HepG2 (cell line): ENCODE results near the gene FAM3B. TPM values are rescaled to one million over a fixed set of nuclear protein-coding genes. Genes with fewer than 3 reads are reported as not detected.

Source experiments
- HOXA3 ChIP-seq: sonication (generic); formaldehyde crosslinking; IDR thresholded peaks from 2 replicates; pipeline ENCODE4 v1.5.0; 2020; ENCODE audit warnings: missing genetic modification reagents
- KAT8 ChIP-seq: IDR thresholded peaks from 2 replicates; pipeline ENCODE4 v1.6.1; 2016; ENCODE audit warnings: missing genetic modification reagents, missing compliant biosample characterization
- KDM1A ChIP-seq: IDR thresholded peaks from 2 replicates; pipeline ENCODE4 v1.6.1; 2016; ENCODE audit warnings: missing compliant biosample characterization
- MYNN ChIP-seq: sonication (generic); formaldehyde crosslinking; IDR thresholded peaks from 2 replicates; pipeline ENCODE4 v1.4.0; 2020; ENCODE audit warnings: mild to moderate bottlenecking, low read depth, missing genetic modification reagents
- POGZ ChIP-seq: sonication (generic); formaldehyde crosslinking; IDR thresholded peaks from 2 replicates; pipeline ENCODE4 v1.4.0; 2020; ENCODE audit warnings: mild to moderate bottlenecking, missing genetic modification reagents
- RFX5 ChIP-seq: IDR thresholded peaks from 2 replicates; pipeline ENCODE4 v1.6.1; 2011; ENCODE audit warnings: low read depth, low read length, improper control_type of control experiment
- SAP130 ChIP-seq: IDR thresholded peaks from 2 replicates; pipeline ENCODE4 v1.6.1; 2016; ENCODE audit warnings: low read depth
- SNAI1 ChIP-seq: sonication (generic); formaldehyde crosslinking; IDR thresholded peaks from 2 replicates; pipeline ENCODE4 v1.5.0; 2020; ENCODE audit warnings: mild to moderate bottlenecking, missing genetic modification reagents, borderline replicate concordance
- SRSF9 ChIP-seq: fragments of 200-400 bp; formaldehyde crosslinking; IDR thresholded peaks from 2 replicates; pipeline ENCODE4 v1.6.1; 2018; ENCODE audit warnings: borderline replicate concordance, mild to moderate bottlenecking, low read depth, low read length; ENCODE audit not compliant: insufficient read depth, poor library complexity, severe bottlenecking
- TAF15 ChIP-seq: fragments of 200-400 bp; formaldehyde crosslinking; IDR thresholded peaks from one replicate; pipeline ENCODE4 v1.6.1; 2018; ENCODE audit warnings: mild to moderate bottlenecking, low read depth, low read length; ENCODE audit not compliant: poor library complexity, severe bottlenecking
- TRIM24 ChIP-seq: sonication (generic); formaldehyde crosslinking; IDR thresholded peaks from 2 replicates; pipeline ENCODE4 v1.8.0; 2022; ENCODE audit warnings: mild to moderate bottlenecking, missing genetic modification reagents
- ZBTB8A ChIP-seq: sonication (generic); formaldehyde crosslinking; IDR thresholded peaks from 2 replicates; pipeline ENCODE4 v1.4.0; 2020; ENCODE audit warnings: mild to moderate bottlenecking, low read depth, missing genetic modification reagents, borderline replicate concordance
- ZFYVE20 ChIP-seq: sonication (generic); formaldehyde crosslinking; IDR thresholded peaks from 2 replicates; pipeline ENCODE4 v1.8.0; 2023; ENCODE audit warnings: low read depth, mild to moderate bottlenecking, moderate library complexity, missing genetic modification reagents, borderline replicate concordance
- ZNF367 ChIP-seq: sonication (generic); formaldehyde crosslinking; IDR thresholded peaks from 2 replicates; pipeline ENCODE4 v1.4.0; 2020; ENCODE audit warnings: missing genetic modification reagents, borderline replicate concordance
- ZNF598 ChIP-seq: sonication (generic); formaldehyde crosslinking; IDR thresholded peaks from 2 replicates; pipeline ENCODE4 v1.5.1; 2020; ENCODE audit warnings: mild to moderate bottlenecking, missing genetic modification reagents, borderline replicate concordance
- ZNF678 ChIP-seq: sonication (generic); formaldehyde crosslinking; IDR thresholded peaks from 2 replicates; pipeline ENCODE4 v1.4.0; 2020; ENCODE audit warnings: mild to moderate bottlenecking, missing genetic modification reagents
- polyA plus RNA-seq, 8 experiments: library from polyadenylated mRNA; depleted of rRNA in 3 of 8; stranded (reverse) in 7 of 8; unstranded in 1 of 8; fragments of >200 nt; fragmentation: Illumina TruSeq in 4 of 8; extraction: Trizol in 4 of 8; gene quantifications; 2 replicates each; pipeline versions ENCODE4 v1.2.1 to v1.2.3, GENCODE V29; 2011 to 2016; ENCODE audit warnings: low read depth in 4 of 8, missing spikeins in 1 of 8, mixed read lengths in 1 of 8; ENCODE audit not compliant: insufficient read depth in 1 of 8
- total RNA-seq, 5 experiments: library from RNA; depleted of rRNA; stranded (reverse); fragments of >200 nt; fragmentation: Illumina TruSeq; extraction: Trizol; gene quantifications; 2 replicates each; pipeline ENCODE4 v1.2.3, GENCODE V29; 2016; ENCODE audit warnings: low read depth in 1 of 5
- TF ChIP-seq, protein P1 (sequence below): sonication (generic); formaldehyde crosslinking; IDR thresholded peaks from 2 replicates; pipeline ENCODE4 v1.4.0; 2020; ENCODE audit warnings: mild to moderate bottlenecking, missing genetic modification reagents, borderline replicate concordance
- TF ChIP-seq, protein P2 (sequence below): sonication (generic); formaldehyde crosslinking; IDR thresholded peaks from 2 replicates; pipeline ENCODE4 v1.5.0; 2020; ENCODE audit warnings: mild to moderate bottlenecking, missing genetic modification reagents, borderline replicate concordance
- TF ChIP-seq, protein P3 (sequence below): IDR thresholded peaks from 2 replicates; pipeline ENCODE4 v1.6.1; 2016; ENCODE audit warnings: mild to moderate bottlenecking, missing biosample characterization, missing genetic modification reagents

Gene FAM3B
- total and polyA plus RNA-seq, 2 of the 13 experiments (the other 11 are each of a cell fraction or from before 2014, with no cell fraction given): 46.5 to 62.0 TPM

DNA sequence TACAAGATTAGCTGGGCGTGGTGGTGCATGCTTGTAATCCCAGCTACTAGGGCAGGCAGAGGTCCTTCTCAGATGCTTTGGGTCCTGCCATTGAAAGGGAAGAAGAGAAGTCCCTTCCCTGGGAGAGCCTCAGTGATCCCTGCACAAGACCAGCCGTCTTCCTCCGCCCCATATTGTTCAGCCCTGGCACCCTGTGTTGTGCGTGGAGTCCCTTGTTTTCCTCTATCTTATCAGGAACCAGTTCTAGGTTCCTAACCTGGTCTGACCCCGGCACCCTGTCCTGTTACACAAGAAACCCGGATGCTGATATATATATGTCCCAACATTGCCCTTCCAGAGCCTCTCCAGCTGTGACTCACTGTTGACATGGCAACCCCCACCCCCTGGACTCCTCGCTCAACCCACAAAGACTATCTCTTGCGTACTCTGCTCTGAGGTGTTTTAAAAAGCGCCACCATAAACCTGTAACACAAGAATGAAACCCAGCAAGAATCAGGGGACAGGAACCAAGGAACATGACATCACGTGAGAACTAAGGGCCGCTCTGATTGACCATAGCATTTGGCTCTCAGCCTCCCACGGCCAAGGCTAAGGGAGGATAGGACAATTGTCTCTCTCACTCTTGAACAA is 50.0 kb downstream of the FAM3B start (continued):
- TF ChIP-seq ZBTB8A (CRISPR knock-in tag) (no peak), ZNF678 (CRISPR knock-in tag) (no peak), ZNF598 (no peak), TRIM24 (CRISPR knock-in tag) (no peak), KDM1A (CRISPR knock-in tag) (peak; percentile 30; the same call in 1 of the 2 replicates), POGZ (CRISPR knock-in tag) (peak; percentile 40; the same call in 1 of the 2 replicates), MYNN (no peak), SAP130 (peak; percentile 83), HOXA3 (no peak; the same call in 1 of the 2 replicates), ZFYVE20 (CRISPR knock-in tag) (no peak), SNAI1 (CRISPR knock-in tag) (no peak), ZNF367 (CRISPR knock-in tag) (no peak), RFX5 (0 out of 2 replicates have a peak, but pooled peaks have one; percentile 27), SRSF9 (no peak), TAF15 (no peak), KAT8 (CRISPR knock-in tag) (peak; percentile 84)
- TF ChIP-seq, protein P1, sequence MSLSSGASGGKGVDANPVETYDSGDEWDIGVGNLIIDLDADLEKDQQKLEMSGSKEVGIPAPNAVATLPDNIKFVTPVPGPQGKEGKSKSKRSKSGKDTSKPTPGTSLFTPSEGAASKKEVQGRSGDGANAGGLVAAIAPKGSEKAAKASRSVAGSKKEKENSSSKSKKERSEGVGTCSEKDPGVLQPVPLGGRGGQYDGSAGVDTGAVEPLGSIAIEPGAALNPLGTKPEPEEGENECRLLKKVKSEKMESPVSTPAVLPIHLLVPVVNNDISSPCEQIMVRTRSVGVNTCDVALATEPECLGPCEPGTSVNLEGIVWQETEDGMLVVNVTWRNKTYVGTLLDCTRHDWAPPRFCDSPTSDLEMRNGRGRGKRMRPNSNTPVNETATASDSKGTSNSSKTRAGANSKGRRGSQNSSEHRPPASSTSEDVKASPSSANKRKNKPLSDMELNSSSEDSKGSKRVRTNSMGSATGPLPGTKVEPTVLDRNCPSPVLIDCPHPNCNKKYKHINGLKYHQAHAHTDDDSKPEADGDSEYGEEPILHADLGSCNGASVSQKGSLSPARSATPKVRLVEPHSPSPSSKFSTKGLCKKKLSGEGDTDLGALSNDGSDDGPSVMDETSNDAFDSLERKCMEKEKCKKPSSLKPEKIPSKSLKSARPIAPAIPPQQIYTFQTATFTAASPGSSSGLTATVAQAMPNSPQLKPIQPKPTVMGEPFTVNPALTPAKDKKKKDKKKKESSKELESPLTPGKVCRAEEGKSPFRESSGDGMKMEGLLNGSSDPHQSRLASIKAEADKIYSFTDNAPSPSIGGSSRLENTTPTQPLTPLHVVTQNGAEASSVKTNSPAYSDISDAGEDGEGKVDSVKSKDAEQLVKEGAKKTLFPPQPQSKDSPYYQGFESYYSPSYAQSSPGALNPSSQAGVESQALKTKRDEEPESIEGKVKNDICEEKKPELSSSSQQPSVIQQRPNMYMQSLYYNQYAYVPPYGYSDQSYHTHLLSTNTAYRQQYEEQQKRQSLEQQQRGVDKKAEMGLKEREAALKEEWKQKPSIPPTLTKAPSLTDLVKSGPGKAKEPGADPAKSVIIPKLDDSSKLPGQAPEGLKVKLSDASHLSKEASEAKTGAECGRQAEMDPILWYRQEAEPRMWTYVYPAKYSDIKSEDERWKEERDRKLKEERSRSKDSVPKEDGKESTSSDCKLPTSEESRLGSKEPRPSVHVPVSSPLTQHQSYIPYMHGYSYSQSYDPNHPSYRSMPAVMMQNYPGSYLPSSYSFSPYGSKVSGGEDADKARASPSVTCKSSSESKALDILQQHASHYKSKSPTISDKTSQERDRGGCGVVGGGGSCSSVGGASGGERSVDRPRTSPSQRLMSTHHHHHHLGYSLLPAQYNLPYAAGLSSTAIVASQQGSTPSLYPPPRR (CRISPR knock-in tag): peak; percentile 13; the same call in 1 of the 2 replicates
- TF ChIP-seq, protein P2, sequence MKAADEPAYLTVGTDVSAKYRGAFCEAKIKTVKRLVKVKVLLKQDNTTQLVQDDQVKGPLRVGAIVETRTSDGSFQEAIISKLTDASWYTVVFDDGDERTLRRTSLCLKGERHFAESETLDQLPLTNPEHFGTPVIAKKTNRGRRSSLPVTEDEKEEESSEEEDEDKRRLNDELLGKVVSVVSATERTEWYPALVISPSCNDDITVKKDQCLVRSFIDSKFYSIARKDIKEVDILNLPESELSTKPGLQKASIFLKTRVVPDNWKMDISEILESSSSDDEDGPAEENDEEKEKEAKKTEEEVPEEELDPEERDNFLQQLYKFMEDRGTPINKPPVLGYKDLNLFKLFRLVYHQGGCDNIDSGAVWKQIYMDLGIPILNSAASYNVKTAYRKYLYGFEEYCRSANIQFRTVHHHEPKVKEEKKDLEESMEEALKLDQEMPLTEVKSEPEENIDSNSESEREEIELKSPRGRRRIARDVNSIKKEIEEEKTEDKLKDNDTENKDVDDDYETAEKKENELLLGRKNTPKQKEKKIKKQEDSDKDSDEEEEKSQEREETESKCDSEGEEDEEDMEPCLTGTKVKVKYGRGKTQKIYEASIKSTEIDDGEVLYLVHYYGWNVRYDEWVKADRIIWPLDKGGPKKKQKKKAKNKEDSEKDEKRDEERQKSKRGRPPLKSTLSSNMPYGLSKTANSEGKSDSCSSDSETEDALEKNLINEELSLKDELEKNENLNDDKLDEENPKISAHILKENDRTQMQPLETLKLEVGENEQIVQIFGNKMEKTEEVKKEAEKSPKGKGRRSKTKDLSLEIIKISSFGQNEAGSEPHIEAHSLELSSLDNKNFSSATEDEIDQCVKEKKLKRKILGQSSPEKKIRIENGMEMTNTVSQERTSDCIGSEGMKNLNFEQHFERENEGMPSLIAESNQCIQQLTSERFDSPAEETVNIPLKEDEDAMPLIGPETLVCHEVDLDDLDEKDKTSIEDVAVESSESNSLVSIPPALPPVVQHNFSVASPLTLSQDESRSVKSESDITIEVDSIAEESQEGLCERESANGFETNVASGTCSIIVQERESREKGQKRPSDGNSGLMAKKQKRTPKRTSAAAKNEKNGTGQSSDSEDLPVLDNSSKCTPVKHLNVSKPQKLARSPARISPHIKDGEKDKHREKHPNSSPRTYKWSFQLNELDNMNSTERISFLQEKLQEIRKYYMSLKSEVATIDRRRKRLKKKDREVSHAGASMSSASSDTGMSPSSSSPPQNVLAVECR (CRISPR knock-in tag): peak; percentile 65; the same call in 1 of the 2 replicates
- TF ChIP-seq, protein P3, sequence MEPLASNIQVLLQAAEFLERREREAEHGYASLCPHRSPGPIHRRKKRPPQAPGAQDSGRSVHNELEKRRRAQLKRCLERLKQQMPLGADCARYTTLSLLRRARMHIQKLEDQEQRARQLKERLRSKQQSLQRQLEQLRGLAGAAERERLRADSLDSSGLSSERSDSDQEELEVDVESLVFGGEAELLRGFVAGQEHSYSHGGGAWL (CRISPR knock-in tag): no peak
